Right lung (tissue), 5 donors: ENCODE data around the gene LRRC26. TPM values are rescaled to one million over a fixed set of nuclear protein-coding genes. Genes with fewer than 3 reads are reported as not detected.

Experiments
- polyA plus RNA-seq, 5 donors: library from polyadenylated mRNA; unstranded; fragments of 120-200 nt; gene quantifications; one replicate each; pipeline versions ENCODE4 v1.2.1 to v1.2.3, GENCODE V29; 2013; ENCODE audit warnings: inconsistent platforms in 1 of 5, low replicate concordance in 1 of 5; ENCODE audit not compliant: insufficient read length in 5 of 5, insufficient read depth in 1 of 5

Gene LRRC26
- polyA plus RNA-seq, 5 donors: 0.23 to 0.49 (median 0.37) TPM; not detected in 1

Other genes with a start within 250 kb of the LRRC26 start
- 10 to 100 TPM; 28.1 to 74.7 (median 42.7) TPM for gene FBXW5, start 225.3 kb downstream of the LRRC26 start, polyA plus RNA-seq
- under 1 TPM in 4 of 5 donors, not detected in 1; 0.33 to 0.78 (median 0.41) TPM for gene C8G, start 224.8 kb downstream of the LRRC26 start, polyA plus RNA-seq
- 10 to 100 TPM in 3 of 5 donors, 1 to 10 TPM in 2; 9.1 to 25.3 (median 21.1) TPM for gene LCN12, start 217.8 kb downstream of the LRRC26 start, polyA plus RNA-seq
- 10 to 100 TPM; 21.1 to 66.2 (median 29.6) TPM for gene PTGDS, start 192.5 kb downstream of the LRRC26 start, polyA plus RNA-seq
- 1 to 10 TPM in 2 of 5 donors, under 1 TPM in 3; 0.59 to 1.9 (median 0.89) TPM for gene LCNL1, start 187.1 kb downstream of the LRRC26 start, polyA plus RNA-seq
- gene PAXX, start 177.6 kb downstream of the LRRC26 start, polyA plus RNA-seq: 10 to 100 TPM; 26.2 to 57.5 (median 36.8) TPM
- gene CLIC3, start 173.5 kb downstream of the LRRC26 start, polyA plus RNA-seq: 10 to 100 TPM; 25.9 to 74.3 (median 43.8) TPM
- 10 to 100 TPM; 16.0 to 35.7 (median 21.0) TPM for gene ABCA2, start 141.8 kb downstream of the LRRC26 start, polyA plus RNA-seq
- gene FUT7, start 138.0 kb downstream of the LRRC26 start, polyA plus RNA-seq: under 1 TPM in 1 of 5 donors, not detected in 4; 0.08 TPM
- 10 to 100 TPM; 20.6 to 61.5 (median 33.8) TPM for gene NPDC1, start 123.9 kb downstream of the LRRC26 start, polyA plus RNA-seq
- gene ENTPD2, start 116.0 kb downstream of the LRRC26 start, polyA plus RNA-seq: 1 to 10 TPM; 2.0 to 5.4 (median 3.2) TPM
- gene SAPCD2, start 99.5 kb downstream of the LRRC26 start, polyA plus RNA-seq: 10 to 100 TPM in 3 of 5 donors, 1 to 10 TPM in 2; 8.9 to 13.7 (median 10.3) TPM
- 1 to 10 TPM; 4.6 to 8.4 (median 5.6) TPM for gene UAP1L1, start 92.5 kb downstream of the LRRC26 start, polyA plus RNA-seq
- 10 to 100 TPM; 50.7 to 68.6 (median 60.1) TPM for gene MAN1B1, start 83.1 kb downstream of the LRRC26 start, polyA plus RNA-seq
- 10 to 100 TPM; 27.2 to 50.4 (median 48.6) TPM for gene DPP7, start 55.3 kb downstream of the LRRC26 start, polyA plus RNA-seq
- gene GRIN1, start 30.9 kb downstream of the LRRC26 start, polyA plus RNA-seq: under 1 TPM; 0.12 to 0.51 (median 0.23) TPM
- gene TMEM210, start 2.0 kb upstream of the LRRC26 start, polyA plus RNA-seq: not detected
- 10 to 100 TPM; 34.4 to 53.0 (median 44.4) TPM for gene ANAPC2, start 18.5 kb upstream of the LRRC26 start, polyA plus RNA-seq
- gene SSNA1, start 18.6 kb upstream of the LRRC26 start, polyA plus RNA-seq: 10 to 100 TPM; 34.4 to 69.2 (median 43.9) TPM
- 10 to 100 TPM in 2 of 5 donors, 1 to 10 TPM in 3; 5.9 to 12.1 (median 7.6) TPM for gene TPRN, start 30.7 kb upstream of the LRRC26 start, polyA plus RNA-seq
- gene TMEM203, start 35.6 kb upstream of the LRRC26 start, polyA plus RNA-seq: 10 to 100 TPM; 31.5 to 40.1 (median 35.4) TPM
- 10 to 100 TPM in 2 of 5 donors, 1 to 10 TPM in 3; 6.9 to 16.1 (median 9.8) TPM for gene NDOR1, start 35.6 kb upstream of the LRRC26 start, polyA plus RNA-seq
- gene RNF208, start 52.2 kb upstream of the LRRC26 start, polyA plus RNA-seq: 10 to 100 TPM in 1 of 5 donors, 1 to 10 TPM in 4; 3.2 to 10.8 (median 6.3) TPM
- 1 to 10 TPM in 4 of 5 donors, under 1 TPM in 1; 0.96 to 3.0 (median 2.0) TPM for gene CYSRT1, start 55.1 kb upstream of the LRRC26 start, polyA plus RNA-seq
- 1 to 10 TPM; 1.5 to 3.8 (median 3.5) TPM for gene RNF224, start 57.5 kb upstream of the LRRC26 start, polyA plus RNA-seq
- gene SLC34A3, start 60.9 kb upstream of the LRRC26 start, polyA plus RNA-seq: 1 to 10 TPM in 4 of 5 donors, under 1 TPM in 1; 0.84 to 2.5 (median 1.9) TPM
- 100 to 1,000 TPM; 211 to 322 (median 258) TPM for gene TUBB4B, start 71.2 kb upstream of the LRRC26 start, polyA plus RNA-seq
- 1 to 10 TPM in 2 of 5 donors, under 1 TPM in 3; 0.26 to 1.5 (median 0.98) TPM for gene STPG3, start 81.2 kb upstream of the LRRC26 start, polyA plus RNA-seq
- gene NELFB, start 85.3 kb upstream of the LRRC26 start, polyA plus RNA-seq: 10 to 100 TPM; 43.3 to 73.2 (median 55.3) TPM
- 10 to 100 TPM in 3 of 5 donors, 1 to 10 TPM in 2; 6.6 to 17.8 (median 10.3) TPM for gene TOR4A, start 107.7 kb upstream of the LRRC26 start, polyA plus RNA-seq
- gene NRARP, start 132.2 kb upstream of the LRRC26 start, polyA plus RNA-seq: 10 to 100 TPM in 1 of 5 donors, 1 to 10 TPM in 4; 7.5 to 14.7 (median 9.0) TPM